ENCODE measurements around the gene FYCO1.

DNA sequence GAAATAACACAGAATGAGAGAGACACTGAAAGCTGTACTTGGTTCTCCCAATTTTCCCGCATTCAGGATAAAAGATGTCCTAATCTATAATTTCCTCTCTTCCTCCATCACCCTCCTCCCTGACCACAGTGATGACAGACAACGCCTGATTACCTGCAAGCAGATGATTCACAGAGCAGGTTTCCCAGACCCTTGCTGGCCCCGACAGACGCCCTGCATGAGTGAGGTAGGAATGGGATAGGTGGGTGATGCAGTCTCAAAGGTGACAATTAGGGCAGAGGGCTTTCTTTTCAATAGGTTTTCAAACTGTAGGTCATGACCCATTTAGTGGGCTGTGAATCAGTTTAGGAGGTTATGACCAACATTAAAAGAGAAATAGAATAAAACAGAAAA is 57.6 kb downstream of the FYCO1 start:
- TF ChIP-seq, protein P1, sequence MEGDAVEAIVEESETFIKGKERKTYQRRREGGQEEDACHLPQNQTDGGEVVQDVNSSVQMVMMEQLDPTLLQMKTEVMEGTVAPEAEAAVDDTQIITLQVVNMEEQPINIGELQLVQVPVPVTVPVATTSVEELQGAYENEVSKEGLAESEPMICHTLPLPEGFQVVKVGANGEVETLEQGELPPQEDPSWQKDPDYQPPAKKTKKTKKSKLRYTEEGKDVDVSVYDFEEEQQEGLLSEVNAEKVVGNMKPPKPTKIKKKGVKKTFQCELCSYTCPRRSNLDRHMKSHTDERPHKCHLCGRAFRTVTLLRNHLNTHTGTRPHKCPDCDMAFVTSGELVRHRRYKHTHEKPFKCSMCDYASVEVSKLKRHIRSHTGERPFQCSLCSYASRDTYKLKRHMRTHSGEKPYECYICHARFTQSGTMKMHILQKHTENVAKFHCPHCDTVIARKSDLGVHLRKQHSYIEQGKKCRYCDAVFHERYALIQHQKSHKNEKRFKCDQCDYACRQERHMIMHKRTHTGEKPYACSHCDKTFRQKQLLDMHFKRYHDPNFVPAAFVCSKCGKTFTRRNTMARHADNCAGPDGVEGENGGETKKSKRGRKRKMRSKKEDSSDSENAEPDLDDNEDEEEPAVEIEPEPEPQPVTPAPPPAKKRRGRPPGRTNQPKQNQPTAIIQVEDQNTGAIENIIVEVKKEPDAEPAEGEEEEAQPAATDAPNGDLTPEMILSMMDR (IDR thresholded peaks at IDR 0.05), result no peak
- TF ChIP-seq POLR2A (IDR thresholded peaks at IDR 0.05), result no peak
